GM21786 (cell line): ENCODE data around the gene LRP10.
"Not testable (repeated sequence)": the region's sequence is repeated elsewhere in the genome, so short reads cannot be mapped to it uniquely, and the experiment has no call there.

Experiments used
- ATAC-seq: cut with Tn5 transposase; IDR thresholded peaks from one replicate; pipeline ENCODE4 v1.9.1; 2021; ENCODE audit not compliant: unreplicated experiment

LRP10 gene

DNA sequence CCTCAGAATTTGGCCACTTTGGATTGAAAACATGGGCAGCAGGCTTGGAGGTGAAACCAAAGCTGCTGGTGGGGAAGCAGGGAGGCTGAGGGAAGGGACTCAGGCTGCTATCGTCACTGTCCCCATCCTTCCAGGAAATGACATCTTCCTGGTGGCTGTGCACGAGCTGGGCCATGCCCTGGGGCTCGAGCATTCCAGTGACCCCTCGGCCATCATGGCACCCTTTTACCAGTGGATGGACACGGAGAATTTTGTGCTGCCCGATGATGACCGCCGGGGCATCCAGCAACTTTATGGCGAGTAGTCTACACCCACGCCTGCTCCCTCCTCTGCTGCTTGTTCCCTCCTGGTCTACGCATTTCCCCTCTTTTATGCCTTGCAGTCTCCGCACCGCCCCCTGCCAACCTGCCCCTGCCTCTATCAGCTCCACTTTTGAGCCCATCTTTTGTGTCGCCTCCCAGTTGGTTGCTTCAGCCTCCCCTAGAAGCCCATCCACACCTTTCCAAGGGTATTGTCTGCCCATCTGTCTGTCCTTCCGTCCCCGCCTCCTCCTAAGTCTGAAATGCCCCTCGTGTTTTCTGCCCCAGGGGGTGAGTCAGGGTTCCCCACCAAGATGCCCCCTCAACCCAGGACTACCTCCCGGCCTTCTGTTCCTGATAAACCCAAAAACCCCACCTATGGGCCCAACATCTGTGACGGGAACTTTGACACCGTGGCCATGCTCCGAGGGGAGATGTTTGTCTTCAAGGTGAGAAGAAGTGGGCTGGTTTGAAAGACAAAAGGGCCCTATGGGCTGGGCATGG lies 28.2 kb upstream of the LRP10 start:
- no peak for ATAC-seq

DNA sequence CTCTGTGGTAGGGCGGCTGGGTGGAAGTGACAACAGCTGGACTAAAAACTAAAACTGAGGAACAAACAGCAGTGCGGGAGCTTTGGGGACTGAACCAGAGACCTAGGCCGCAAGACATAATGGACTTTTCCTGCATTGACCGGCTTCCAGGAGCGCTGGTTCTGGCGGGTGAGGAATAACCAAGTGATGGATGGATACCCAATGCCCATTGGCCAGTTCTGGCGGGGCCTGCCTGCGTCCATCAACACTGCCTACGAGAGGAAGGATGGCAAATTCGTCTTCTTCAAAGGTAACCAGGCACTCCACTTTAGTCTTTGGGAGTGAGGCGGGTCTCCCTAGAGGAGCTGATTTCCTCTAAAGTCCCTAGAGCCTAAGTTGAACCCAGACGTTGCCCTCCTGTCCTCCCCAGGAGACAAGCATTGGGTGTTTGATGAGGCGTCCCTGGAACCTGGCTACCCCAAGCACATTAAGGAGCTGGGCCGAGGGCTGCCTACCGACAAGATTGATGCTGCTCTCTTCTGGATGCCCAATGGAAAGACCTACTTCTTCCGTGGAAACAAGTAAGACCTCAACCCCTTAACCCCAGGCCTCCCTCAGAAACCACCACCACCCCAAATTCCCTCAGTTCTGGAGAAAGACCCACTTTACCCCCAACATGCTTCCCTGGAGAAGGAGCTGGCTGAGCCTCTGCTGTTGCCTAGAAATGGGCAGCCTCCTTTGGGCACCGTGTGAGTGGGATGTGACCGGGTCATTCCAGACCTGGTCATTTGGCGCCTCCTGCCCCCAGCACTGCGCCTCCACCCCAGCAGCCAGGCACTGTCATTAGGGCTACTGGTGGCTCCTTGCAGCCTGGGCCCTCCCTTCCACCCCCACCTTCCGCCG lies 27.1 kb upstream of the LRP10 start:
- no peak for ATAC-seq

DNA sequence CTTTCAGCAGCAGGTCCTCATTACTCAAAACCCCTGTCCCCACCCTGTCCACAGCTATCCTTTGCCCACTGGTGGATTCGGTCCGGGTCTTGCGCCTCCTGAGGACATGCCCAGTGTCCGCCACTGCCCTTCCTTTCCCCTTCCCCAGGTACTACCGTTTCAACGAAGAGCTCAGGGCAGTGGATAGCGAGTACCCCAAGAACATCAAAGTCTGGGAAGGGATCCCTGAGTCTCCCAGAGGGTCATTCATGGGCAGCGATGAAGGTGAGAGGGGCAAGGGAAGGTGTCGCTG lies 26.5 kb upstream of the LRP10 start:
- no peak for ATAC-seq

DNA sequence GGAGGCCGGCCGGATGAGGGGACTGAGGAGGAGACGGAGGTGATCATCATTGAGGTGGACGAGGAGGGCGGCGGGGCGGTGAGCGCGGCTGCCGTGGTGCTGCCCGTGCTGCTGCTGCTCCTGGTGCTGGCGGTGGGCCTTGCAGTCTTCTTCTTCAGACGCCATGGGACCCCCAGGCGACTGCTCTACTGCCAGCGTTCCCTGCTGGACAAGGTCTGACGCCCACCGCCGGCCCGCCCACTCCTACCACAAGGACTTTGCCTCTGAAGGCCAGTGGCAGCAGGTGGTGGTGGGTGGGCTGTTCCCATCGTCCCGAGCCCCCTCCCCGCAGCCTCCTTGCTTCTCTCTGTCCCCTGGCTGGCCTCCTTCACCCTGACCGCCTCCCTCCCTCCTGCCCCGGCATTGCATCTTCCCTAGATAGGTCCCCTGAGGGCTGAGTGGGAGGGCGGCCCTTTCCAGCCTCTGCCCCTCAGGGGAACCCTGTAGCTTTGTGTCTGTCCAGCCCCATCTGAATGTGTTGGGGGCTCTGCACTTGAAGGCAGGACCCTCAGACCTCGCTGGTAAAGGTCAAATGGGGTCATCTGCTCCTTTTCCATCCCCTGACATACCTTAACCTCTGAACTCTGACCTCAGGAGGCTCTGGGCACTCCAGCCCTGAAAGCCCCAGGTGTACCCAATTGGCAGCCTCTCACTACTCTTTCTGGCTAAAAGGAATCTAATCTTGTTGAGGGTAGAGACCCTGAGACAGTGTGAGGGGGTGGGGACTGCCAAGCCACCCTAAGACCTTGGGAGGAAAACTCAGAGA lies 25.5 kb upstream of the LRP10 start:
- ATAC-seq, result no peak

DNA sequence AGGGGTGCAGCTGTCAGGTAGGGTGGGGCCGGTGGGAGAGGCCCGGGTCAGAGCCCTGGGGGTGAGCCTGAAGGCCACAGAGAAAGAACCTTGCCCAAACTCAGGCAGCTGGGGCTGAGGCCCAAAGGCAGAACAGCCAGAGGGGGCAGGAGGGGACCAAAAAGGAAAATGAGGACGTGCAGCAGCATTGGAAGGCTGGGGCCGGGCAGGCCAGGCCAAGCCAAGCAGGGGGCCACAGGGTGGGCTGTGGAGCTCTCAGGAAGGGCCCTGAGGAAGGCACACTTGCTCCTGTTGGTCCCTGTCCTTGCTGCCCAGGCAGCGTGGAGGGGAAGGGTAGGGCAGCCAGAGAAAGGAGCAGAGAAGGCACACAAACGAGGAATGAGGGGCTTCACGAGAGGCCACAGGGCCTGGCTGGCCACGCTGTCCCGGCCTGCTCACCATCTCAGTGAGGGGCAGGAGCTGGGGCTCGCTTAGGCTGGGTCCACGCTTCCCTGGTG lies 24.7 kb upstream of the LRP10 start:
- ATAC-seq, result no peak

DNA sequence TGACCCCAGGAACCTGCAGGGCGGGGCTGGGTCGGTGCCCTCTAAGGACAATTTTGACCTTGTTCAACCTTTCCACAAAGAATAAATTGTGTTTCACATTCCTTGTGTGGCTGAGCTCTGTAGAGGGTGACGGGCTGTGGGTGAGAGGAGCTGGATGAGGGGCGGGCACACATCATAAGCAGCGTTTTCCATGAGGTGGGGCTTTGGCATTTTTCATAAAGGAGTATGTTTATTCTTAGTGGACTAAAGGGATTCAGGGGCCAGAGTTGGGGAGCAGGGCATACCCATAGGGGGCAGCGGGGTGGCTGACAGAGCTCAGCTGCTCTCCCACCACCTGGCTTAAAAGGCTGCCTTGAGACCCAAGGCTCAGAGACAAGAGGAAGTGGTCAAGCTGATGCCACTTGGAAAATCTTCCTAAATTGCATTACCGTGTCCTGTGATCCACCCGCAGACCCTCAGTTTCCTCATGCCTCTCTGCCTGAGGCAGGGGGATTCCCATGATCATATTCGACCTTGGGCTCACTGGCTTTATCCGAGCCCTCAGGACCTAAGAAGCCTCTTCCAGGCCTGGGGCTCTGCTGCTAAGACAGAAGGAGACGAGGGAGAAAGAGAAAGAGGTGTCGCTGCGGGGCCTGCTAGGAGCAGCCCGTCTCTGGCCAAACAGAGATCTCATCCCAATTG lies 23.7 kb upstream of the LRP10 start:
- ATAC-seq, result no peak

DNA sequence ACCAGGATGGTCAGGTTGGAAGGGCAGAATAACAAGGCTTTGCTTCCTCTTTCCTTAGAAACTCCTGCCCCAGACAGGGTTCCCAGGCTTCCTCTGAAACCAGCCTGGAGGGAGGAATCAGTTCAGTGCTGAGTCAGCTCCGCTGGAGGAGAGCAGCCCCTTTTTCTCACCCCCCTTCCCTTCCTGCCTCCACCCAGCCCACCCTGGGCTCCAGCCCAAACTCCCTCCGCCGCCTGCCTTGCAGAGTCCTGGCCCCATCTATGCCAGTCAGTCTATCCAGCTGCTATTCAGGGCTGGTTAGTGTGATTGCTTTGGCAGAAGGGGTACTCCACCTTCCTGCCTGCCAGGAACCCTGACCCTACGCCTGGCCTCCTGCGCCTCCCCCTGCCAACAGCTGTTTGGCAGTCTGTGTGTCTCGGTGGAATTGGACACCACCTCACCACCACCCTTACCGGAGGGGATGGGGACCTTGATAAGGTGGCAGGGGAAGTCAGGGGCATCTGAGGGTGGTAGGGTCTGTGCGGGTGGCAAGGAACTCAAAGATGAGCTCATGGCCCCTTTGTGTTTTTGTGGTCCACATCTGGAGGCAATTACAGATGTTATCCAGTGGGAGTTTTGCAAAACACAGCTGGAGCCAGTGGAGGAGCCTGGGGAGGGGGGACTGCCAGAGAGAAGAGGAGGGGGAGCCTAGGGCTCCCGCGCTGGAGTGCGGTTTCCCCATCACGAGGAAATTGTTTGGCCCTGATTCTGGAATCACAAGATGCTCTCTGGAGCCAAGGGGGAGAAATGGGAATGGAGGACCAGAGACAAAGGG lies 23.0 kb upstream of the LRP10 start:
- ATAC-seq, result no peak

DNA sequence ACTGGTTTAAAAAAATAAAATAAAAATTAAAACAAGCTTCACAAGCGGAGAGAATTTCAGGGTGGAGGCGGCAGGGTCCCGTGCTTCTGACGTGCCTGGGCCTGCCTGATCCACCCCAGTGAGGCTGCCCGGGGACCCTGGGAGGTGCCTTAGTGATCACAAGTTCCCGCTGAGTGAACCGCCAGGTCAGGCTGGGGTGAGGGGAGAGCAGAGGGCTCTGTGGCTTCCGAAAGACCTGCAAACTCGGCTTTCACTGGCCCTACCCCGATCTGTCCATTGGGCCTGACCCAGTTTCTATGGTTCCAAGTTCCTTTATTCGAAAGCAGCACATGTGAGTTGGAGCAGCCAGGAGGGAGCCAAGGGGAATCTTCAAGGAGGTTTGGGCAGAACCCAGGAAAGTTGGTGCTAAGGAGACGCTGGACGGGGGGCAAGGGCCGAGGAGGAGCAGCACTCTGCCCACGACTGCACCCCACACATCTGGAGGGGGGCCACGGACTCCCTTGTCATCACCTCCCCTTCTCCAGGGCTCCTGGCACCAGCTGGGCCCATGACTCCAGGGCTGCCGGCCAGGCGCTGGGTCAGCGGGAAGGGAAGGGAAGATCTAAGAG lies 22.2 kb upstream of the LRP10 start:
- no peak for ATAC-seq

DNA sequence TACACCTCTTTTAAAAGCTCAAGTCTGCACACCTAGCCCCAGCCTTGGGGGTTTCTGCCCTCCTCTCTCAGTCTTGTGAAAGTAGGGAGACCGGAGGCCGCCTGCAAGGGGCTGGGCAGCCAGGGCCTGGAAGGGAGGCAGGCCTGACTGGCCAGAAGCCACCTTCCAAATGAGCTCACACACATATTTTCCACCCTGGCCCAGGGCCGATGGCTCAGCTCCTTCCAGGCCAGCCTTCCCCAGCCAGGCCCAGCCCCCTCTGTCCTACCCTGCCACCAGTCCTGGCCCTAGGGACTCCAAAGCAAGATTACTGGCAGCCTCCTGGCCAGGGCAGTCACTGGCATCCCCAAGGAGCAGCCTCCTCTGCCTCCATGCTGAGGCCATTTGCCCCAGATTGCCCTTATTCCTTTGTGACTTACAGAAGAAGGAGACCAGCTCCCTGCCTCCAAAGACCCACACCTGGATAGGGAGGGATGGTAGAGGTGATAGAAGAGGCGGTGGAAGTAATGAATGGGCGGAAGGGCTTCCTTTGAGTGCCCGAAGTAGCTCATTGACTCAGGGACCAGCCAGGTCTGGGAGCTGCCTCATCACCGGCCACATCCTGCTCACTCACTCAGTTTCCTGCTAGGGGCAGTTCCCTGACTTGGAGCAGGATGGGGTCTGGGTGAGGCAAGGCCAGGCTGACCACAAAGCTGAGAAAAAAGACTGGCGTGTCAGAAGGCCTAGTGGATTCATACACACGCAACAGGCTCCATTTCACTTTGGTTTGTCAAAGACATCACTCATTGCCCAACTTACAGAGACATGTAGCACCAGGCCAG lies 20.4 kb upstream of the LRP10 start:
- no peak for ATAC-seq

DNA sequence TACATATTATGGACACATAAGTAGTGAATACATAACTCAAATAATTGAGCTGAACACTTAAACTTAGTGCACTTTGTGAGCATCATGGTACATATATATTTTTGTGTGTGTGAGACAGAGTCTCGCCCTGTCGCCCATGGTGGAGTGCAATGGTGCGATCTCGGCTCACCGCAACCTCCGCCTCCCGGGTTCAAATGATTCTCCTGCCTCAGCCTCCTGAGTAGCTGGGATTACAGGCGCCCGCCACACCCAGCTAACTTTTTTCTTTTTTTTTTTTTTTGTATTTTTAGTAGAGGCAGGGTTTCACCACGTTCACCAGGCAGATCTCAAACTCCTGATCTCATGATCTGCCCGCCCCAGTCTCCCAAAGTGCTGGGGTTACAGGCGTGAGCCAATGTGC lies 19.4 kb upstream of the LRP10 start:
- ATAC-seq, result not testable (repeated sequence)

DNA sequence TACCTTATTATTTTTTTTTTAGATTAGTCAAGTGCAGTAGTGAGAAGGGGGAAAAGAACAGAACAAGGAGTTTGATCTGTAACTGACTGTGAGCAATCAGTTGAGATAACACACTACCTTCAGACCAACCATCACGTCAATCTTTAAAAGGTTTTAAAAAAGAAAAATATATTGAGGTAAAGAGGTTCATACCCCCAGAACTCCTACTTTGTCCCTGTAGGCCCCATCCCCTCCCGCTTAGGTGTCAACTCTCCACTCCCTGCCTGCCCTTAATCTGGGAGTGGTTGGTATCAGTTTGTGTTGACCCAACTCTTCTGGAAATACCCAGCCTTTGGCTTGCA lies 19.0 kb upstream of the LRP10 start:
- ATAC-seq, result no peak

DNA sequence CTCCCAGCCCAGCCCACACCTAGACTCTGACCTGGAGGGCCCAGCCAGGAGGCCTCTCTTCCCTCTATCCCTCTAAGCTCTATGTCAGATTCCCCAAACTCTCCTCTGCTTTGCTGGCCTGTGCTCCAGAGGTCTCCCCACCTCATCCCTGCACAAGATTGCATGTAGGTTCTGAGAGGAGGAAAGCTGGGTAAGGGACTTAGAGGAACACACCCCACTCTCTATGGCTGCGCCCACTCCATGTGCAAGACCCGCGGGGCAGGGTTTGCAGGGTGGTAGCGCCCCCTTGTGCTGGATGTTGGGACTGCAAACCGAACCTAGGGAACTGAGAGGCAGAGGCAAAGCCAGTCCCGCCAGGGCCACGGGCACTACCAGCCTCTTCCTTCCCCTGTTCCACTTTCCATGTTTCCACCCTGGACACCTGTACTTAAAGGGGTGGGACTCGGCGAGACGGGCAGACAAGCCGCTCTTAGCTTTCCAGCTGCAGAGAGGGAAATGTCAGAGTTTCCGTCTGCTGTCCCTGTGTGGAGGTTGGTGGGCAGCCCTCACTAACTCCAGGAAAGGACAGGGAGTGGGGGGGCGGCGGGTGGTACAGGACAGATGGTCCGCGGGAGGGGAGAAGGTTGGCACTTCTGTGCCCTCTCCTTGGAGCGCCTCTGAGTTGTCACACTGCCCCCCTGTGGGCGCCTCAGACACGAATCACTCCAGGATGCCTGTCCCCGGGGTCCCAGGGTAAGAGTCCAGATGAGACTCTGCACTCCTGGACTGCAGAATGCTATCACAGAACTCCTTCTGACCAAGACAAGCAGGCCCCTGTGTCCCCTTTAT lies 18.4 kb upstream of the LRP10 start:
- ATAC-seq, result peak; percentile 63

DNA sequence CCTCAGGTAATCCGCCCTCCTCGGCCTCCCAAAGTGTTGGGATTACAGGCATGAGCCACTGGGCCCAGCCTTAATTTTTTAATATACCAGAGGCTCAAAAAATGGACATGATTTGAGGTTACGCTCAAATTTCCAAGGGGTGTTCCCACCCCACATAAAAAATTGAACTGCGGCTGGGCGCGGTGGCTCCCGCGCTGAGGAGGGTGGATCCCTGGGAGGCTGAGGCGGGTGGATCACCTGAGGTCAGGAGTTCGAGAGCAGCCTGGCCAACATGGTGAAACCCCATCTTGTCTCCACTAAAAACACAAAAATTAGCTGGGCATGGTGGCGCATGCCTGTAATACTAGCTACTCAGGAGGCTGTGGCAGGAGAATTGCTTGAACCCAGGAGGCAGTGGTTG lies 17.2 kb upstream of the LRP10 start:
- ATAC-seq, result not testable (repeated sequence)

DNA sequence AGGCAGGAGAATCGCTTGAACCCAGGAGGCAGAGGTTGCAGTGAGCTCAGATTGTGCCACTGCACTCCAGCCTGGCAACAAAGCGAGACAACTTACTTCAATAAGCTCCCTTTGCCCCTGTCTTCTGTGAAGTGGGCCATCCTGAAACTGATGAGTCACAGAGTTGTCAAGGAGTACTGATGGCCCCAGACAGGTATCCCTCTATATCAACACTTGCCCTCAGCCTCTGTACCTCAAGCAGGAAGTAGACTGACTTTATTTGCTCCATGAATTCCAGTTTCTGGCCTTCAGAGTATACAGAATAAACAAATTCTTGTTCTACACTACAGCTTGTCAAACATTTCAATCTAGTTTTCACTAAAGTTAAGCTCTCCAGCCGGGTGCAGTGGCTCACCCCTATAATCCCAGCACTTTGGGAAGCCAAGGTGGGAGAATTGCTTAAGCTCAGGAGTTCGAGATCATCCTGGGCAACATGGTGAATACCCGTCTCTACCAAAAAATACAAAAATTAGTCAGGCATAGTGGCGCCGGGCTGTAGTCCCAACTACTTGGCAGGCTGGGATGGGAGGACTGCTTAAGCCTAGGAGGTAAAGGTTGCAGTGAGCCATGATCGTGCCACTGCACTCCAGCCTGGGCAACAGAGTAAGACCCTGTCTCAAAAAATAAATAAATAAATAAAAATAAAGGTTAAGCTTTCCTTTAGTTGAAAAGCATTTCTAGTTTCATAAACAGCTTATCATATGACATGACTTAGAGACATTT lies 16.4 kb upstream of the LRP10 start:
- no peak for ATAC-seq

DNA sequence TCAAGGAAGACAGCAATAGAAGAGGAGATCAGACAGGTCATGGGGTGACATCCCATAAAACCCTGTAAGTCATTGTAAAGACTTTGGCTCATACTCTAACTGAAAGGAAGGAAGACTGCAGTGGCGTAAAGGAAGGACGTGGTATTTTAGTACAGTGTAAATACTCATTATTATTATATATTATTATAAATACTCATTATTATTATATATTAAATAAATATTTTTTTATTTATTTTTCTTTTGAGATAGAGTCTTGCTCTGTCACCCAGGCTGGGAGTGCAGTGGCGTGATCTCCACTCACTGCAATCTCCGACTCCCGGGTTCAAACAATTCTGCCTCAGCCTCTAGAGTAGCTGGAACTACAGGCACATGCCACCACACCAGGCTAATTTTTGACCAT lies 15.1 kb upstream of the LRP10 start:
- no peak for ATAC-seq

DNA sequence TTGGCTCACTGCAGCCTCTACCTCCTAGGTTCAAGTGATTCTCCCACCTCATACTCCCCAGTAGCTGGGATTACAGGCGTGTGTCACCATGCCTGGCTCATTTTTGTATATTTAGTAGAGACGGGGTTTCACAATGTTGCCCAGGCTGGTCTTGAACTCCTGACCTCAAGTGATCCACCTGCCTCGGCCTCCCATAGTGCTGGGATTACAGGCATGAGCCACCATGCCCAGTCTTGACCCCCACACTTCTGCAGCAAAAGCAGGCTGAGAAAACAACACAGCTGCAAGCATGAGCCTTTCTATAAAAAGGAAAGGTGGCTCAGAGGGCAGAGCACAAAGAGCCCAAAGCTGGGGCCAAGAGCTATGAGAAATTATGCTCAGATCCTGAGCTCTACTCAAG lies 11.2 kb upstream of the LRP10 start:
- ATAC-seq, result not testable (repeated sequence)

DNA sequence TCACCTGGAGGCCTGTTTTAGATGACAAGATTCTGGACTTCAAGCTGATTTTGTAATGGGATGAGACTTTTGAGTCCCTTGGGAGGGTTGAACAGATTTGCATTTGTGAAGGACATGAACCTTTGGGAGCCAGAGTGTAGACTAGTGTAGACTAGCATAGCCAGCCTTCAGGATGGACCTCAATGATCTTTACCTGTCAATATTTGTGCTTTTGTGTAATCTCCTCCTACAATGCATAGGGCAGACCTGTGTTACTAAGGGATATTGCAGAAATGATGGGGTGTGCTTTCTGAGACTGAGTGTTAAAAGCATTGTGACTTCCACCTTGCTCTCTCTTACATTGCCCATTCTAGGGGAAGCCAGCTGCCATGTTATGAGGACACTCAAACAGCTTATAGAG lies 9.9 kb upstream of the LRP10 start:
- no peak for ATAC-seq
